CD4-positive, alpha-beta T cell (primary cell): ENCODE data around the gene CALR. TPM values are rescaled to one million over a fixed set of nuclear protein-coding genes. Genes with fewer than 3 reads are reported as not detected.
A peak's percentile ranks its signal among the peaks of the same experiment; 100 is the strongest.

ENCODE experiments used
- ATAC-seq: fragments of 200-7000 bp; cut with Tn5 transposase; one replicate; pipeline ENCODE4 v1.10.0; 2022; ENCODE audit warnings: mild to moderate bottlenecking; ENCODE audit not compliant: poor library complexity
- CTCF ChIA-PET: fragments of 350-600 bp; sonication (Branson Sonifier 250); formaldehyde crosslinking; loops from one replicate; lab custom pipeline; 2021; ENCODE audit warnings: antibody characterized with exemption, inconsistent platforms; lab: Charles Lee
- POLR2A ChIA-PET: fragments of 350-600 bp; sonication (Branson Sonifier 250); formaldehyde crosslinking; loops from one replicate; lab custom pipeline; 2021; ENCODE audit warnings: antibody characterized with exemption, inconsistent platforms; lab: Charles Lee
- DNase-seq, 14 experiments: peaks; one replicate each; pipeline ENCODE4 v3.0.0-alpha.2; 2013 to 2020; ENCODE audit warnings: mixed read lengths in 2 of 14
- H3K27ac ChIP-seq, 2 donors: one replicate each; pipeline versions ENCODE4 v1.5.1 to v1.7.0; 2013; ENCODE audit warnings: low read length in 2 of 2, low read depth in 1 of 2, mild to moderate bottlenecking in 1 of 2
- H3K27me3 ChIP-seq, 2 experiments: 1 replicate in 1 of 2; 2 replicates in 1 of 2; pipeline versions ENCODE4 v1.6.1 to v1.7.0; 2013; ENCODE audit warnings: low read length in 2 of 2, control low read depth in 1 of 2, mild to moderate bottlenecking in 1 of 2, moderate library complexity in 1 of 2; ENCODE audit not compliant: insufficient read depth in 2 of 2, control insufficient read depth in 1 of 2
- H3K36me3 ChIP-seq: one replicate; pipeline ENCODE4 v1.6.1; 2013; ENCODE audit warnings: low read length, control low read depth; ENCODE audit not compliant: insufficient read depth
- H3K4me1 ChIP-seq: one replicate; pipeline ENCODE4 v1.6.1; 2013; ENCODE audit warnings: low read length, control low read depth; ENCODE audit not compliant: insufficient read depth
- H3K4me3 ChIP-seq: one replicate; pipeline ENCODE4 v1.5.1; 2013; ENCODE audit warnings: mild to moderate bottlenecking, low read length, moderate library complexity
- H3K9me3 ChIP-seq, 2 experiments: 1 replicate in 1 of 2; 2 replicates in 1 of 2; pipeline versions ENCODE4 v1.6.1 to v1.7.0; 2013; ENCODE audit warnings: low read length in 2 of 2, mild to moderate bottlenecking in 2 of 2, control low read depth in 1 of 2, moderate library complexity in 1 of 2; ENCODE audit not compliant: control insufficient read depth in 1 of 2, insufficient read depth in 1 of 2
- H3K27ac Mint-ChIP-seq: one replicate; pipeline ENCODE4 v1.8.0; 2020; ENCODE audit warnings: mixed read lengths
- H3K27me3 Mint-ChIP-seq: one replicate; pipeline ENCODE4 v1.8.0; 2021; ENCODE audit warnings: mixed read lengths
- H3K36me3 Mint-ChIP-seq: one replicate; pipeline ENCODE4 v1.8.0; 2021; ENCODE audit warnings: low read depth, mixed read lengths
- H3K4me1 Mint-ChIP-seq: one replicate; pipeline ENCODE4 v1.8.0; 2021; ENCODE audit warnings: low read depth, mixed read lengths
- H3K4me3 Mint-ChIP-seq: one replicate; pipeline ENCODE4 v1.8.0; 2020; ENCODE audit warnings: mild to moderate bottlenecking, mixed read lengths
- H3K9me3 Mint-ChIP-seq: one replicate; pipeline ENCODE4 v1.8.0; 2020; ENCODE audit warnings: mixed read lengths
- intact Hi-C, 2 experiments: fragments of 100-400 bp; cut with DNase I in 1 of 2; cut with micrococcal nuclease in 1 of 2; formaldehyde crosslinking; loops; one replicate each; pipeline versions ENCODE4 v1.15.1 to v1.9.0; 2023 to 2025; cut with DNase I, micrococcal nuclease
- microRNA-seq: library from miRNA; unstranded; fragments of <30 nt; microRNA quantifications from one replicate; pipeline ENCODE4 v1.2.0, GENCODE V29; 2021; ENCODE audit warnings: borderline microRNAs expressed, borderline replicate concordance
- total RNA-seq, 174 experiments: library from RNA in 2 of 174; stranded (reverse) in 2 of 174; gene quantifications; one replicate each; pipeline ENCODE4 v1.2.3 and lab custom pipeline; 2021 to 2026
- TF ChIP-seq, protein P1 (sequence below): fragments of 200-600 bp; IDR thresholded peaks from one replicate; pipeline ENCODE4 v1.8.0; 2022; ENCODE audit warnings: antibody characterized with exemption, mild to moderate bottlenecking

Gene CALR
- total RNA-seq, 2 experiments from 2014 or later = 558 to 559 TPM

GRCh38 chr19:12991296-12991695 is 52.9 kb downstream of the CALR start:
- POLR2A ChIA-PET = interaction anchor here (0.6 kb wide), 1 partner anchor 15 kb away, joined by 3 read pairs; no protein-coding TSS in a partner anchor
- intact Hi-C loops = no loop called here
- H3K27ac ChIP-seq = no peak overlapping the region
- Mint-ChIP-seq H3K9me3 (no peaks in the 10 kb centered on the region), H3K27ac (no peak overlapping the region), H3K27me3 (peaks cover 10% of the 10 kb centered on the region), H3K36me3 (peaks cover 4% of the 10 kb centered on the region), H3K4me1 (peaks cover 10% of the 10 kb centered on the region), H3K4me3 (no peak overlapping the region)
- CTCF ChIA-PET = interaction anchor here (1.1 kb wide), 1 partner anchor 13 kb away, joined by 3 read pairs; no protein-coding TSS in a partner anchor
- H3K9me3 ChIP-seq = no peaks in the 10 kb centered on the region
- TF ChIP-seq, protein P1, sequence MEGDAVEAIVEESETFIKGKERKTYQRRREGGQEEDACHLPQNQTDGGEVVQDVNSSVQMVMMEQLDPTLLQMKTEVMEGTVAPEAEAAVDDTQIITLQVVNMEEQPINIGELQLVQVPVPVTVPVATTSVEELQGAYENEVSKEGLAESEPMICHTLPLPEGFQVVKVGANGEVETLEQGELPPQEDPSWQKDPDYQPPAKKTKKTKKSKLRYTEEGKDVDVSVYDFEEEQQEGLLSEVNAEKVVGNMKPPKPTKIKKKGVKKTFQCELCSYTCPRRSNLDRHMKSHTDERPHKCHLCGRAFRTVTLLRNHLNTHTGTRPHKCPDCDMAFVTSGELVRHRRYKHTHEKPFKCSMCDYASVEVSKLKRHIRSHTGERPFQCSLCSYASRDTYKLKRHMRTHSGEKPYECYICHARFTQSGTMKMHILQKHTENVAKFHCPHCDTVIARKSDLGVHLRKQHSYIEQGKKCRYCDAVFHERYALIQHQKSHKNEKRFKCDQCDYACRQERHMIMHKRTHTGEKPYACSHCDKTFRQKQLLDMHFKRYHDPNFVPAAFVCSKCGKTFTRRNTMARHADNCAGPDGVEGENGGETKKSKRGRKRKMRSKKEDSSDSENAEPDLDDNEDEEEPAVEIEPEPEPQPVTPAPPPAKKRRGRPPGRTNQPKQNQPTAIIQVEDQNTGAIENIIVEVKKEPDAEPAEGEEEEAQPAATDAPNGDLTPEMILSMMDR = no peak
- ATAC-seq (no peak), DNase-seq (no peak)
- H3K36me3 ChIP-seq = no peaks in the 10 kb centered on the region
- peaks cover 0 to 2% of the 10 kb centered on the region in 2 experiments for H3K27me3 ChIP-seq
- H3K4me3 ChIP-seq = no peak overlapping the region
- peaks cover 10% of the 10 kb centered on the region for H3K4me1 ChIP-seq

GRCh38 chr19:12992729-12993128 is 54.3 kb downstream of the CALR start:
- Histone ChIP-seq H3K27ac (no peak overlapping the region), H3K36me3 (no peaks in the 10 kb centered on the region), H3K4me1 (peaks cover 15% of the 10 kb centered on the region), H3K27me3 (peaks cover 0 to 2% of the 10 kb centered on the region in 2 experiments), H3K4me3 (no peak overlapping the region), H3K9me3 (no peaks in the 10 kb centered on the region)
- ChIA-PET POLR2A (no interaction called here), CTCF (interaction anchor here (0.6 to 1.3 kb wide), 2 partner anchors 68 to 202 kb away, joined by 3 read pairs; no protein-coding TSS in a partner anchor)
- ATAC-seq (no peak), DNase-seq (no peak)
- H3K36me3 Mint-ChIP-seq = peaks cover 4% of the 10 kb centered on the region
- intact Hi-C loops = no loop called here
- H3K4me3 Mint-ChIP-seq = no peak overlapping the region
- H3K27me3 Mint-ChIP-seq = peaks cover 6% of the 10 kb centered on the region
- peaks cover 10% of the 10 kb centered on the region for H3K4me1 Mint-ChIP-seq
- H3K9me3 Mint-ChIP-seq = no peaks in the 10 kb centered on the region
- no peak overlapping the region for H3K27ac Mint-ChIP-seq
- TF ChIP-seq, protein P1 = no peak

DNA sequence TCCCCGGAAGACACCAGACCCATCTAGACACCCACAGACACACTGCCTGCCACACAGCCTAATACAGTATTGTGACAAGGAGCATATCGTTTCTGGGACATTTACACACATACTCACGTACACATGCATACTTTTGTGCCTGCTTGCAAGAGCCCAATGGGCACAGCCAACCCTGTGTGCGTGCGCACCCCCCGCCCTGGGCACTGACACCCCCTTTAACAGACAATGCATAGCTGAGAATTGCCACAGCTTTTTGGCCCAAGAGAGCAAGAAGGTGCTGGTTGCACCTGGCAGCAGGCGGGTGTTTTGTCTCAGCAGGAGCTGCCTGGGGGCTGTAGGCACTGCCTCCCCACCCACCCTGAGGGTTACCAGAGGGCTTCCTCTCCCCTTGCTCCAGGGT is 55.2 kb downstream of the CALR start:
- Histone ChIP-seq H3K27me3 (no peaks in the 10 kb centered on the region), H3K4me1 (peaks cover 15% of the 10 kb centered on the region), H3K36me3 (no peaks in the 10 kb centered on the region), H3K27ac (no peak overlapping the region), H3K9me3 (no peaks in the 10 kb centered on the region), H3K4me3 (no peak overlapping the region)
- ATAC-seq = no peak
- intact Hi-C loops = no loop called here
- no peak overlapping the region for H3K27ac Mint-ChIP-seq
- CTCF ChIA-PET = interaction anchor here (0.6 kb wide), 1 partner anchor 201 kb away, joined by 3 read pairs; no protein-coding TSS in a partner anchor
- POLR2A ChIA-PET = no interaction called here
- peaks cover 6% of the 10 kb centered on the region for H3K27me3 Mint-ChIP-seq
- H3K4me3 Mint-ChIP-seq = peak overlapping the region; percentile 94
- no peaks in the 10 kb centered on the region for H3K9me3 Mint-ChIP-seq
- H3K36me3 Mint-ChIP-seq = peaks cover 4% of the 10 kb centered on the region
- no peak for DNase-seq
- TF ChIP-seq, protein P1 = no peak
- H3K4me1 Mint-ChIP-seq = peaks cover 10% of the 10 kb centered on the region

Small RNA genes within 50 kb of the gene (microRNA-seq; reads per million reads assigned to microRNA genes)
- not detected for gene MIR5695
- 0.61 reads per million for gene MIR6515

Other genes starting within 250 kb of the CALR start
- 1 to 10 TPM; 2.2 to 2.4 TPM for gene FBXW9, start 242.0 kb upstream of the CALR start, total RNA-seq
- 10 to 100 TPM; 47.3 to 47.4 TPM for gene TNPO2, start 214.7 kb upstream of the CALR start, total RNA-seq
- 100 to 1,000 TPM; 194 to 201 TPM for gene TRIR, start 203.9 kb upstream of the CALR start, total RNA-seq
- 10 to 100 TPM; 13.9 to 14.5 TPM for gene GET3, start 201.1 kb upstream of the CALR start, total RNA-seq
- not detected for gene BEST2, start 186.8 kb upstream of the CALR start, total RNA-seq
- gene HOOK2, start 163.1 kb upstream of the CALR start, total RNA-seq = 10 to 100 TPM; 14.8 to 17.0 TPM
- 1,000 to 10,000 TPM; 2,467 to 2,518 TPM for gene JUNB, start 147.1 kb upstream of the CALR start, total RNA-seq
- 10 to 100 TPM; 59.7 to 65.9 TPM for gene PRDX2, start 136.8 kb upstream of the CALR start, total RNA-seq
- gene THSD8, start 136.5 kb upstream of the CALR start, total RNA-seq = 1 to 10 TPM in 1 of 2 experiments, not detected in 1; 1.3 TPM
- 1 to 10 TPM; 1.5 to 2.7 TPM for gene RNASEH2A, start 132.0 kb upstream of the CALR start, total RNA-seq
- gene RTBDN, start 104.0 kb upstream of the CALR start, total RNA-seq = not detected
- under 1 TPM; 0.22 to 0.60 TPM for gene MAST1, start 100.1 kb upstream of the CALR start, total RNA-seq
- 10 to 100 TPM; 10.4 to 11.1 TPM for gene DNASE2, start 57.2 kb upstream of the CALR start, total RNA-seq
- not detected for gene KLF1, start 51.4 kb upstream of the CALR start, total RNA-seq
- gene GCDH, start 47.4 kb upstream of the CALR start, total RNA-seq = 10 to 100 TPM; 39.2 to 42.1 TPM
- 1 to 10 TPM; 2.1 to 3.5 TPM for gene SYCE2, start 19.3 kb upstream of the CALR start, total RNA-seq
- gene FARSA, start 4.9 kb upstream of the CALR start, total RNA-seq = 10 to 100 TPM; 17.2 TPM
- 10 to 100 TPM; 90.0 to 92.7 TPM for gene RAD23A, start 7.3 kb downstream of the CALR start, total RNA-seq
- 10 to 100 TPM; 12.1 to 12.8 TPM for gene GADD45GIP1, start 18.6 kb downstream of the CALR start, total RNA-seq
- gene DAND5, start 31.0 kb downstream of the CALR start, total RNA-seq = not detected
- gene NFIX, start 56.9 kb downstream of the CALR start, total RNA-seq = 1 to 10 TPM; 3.0 to 3.3 TPM
- 1 to 10 TPM; 1.9 to 2.1 TPM for gene LYL1, start 164.2 kb downstream of the CALR start, total RNA-seq
- gene TRMT1, start 178.1 kb downstream of the CALR start, total RNA-seq = 10 to 100 TPM; 60.5 to 63.4 TPM
- 10 to 100 TPM; 13.0 to 13.5 TPM for gene NACC1, start 179.7 kb downstream of the CALR start, total RNA-seq
- 10 to 100 TPM; 40.9 to 43.9 TPM for gene STX10, start 211.8 kb downstream of the CALR start, total RNA-seq
- 100 to 1,000 TPM; 254 to 255 TPM for gene IER2, start 211.8 kb downstream of the CALR start, total RNA-seq